T-helper 9 cell (primary cell): ENCODE measurements around the gene ENTPD2.

Experiments
- DNase-seq: peaks from one replicate; pipeline ENCODE4 v3.0.0-alpha.2; 2020
- total RNA-seq, 2 donors: gene quantifications; one replicate each; lab custom pipeline; 2026; lab: John Stamatoyannopoulos, UW

ENTPD2 gene
- 0 to 0.07 reads per million in 2 donors for total RNA-seq

- DNase-seq, result peak; percentile 35
These were observed at the start of gene ENTPD2 for GRCh38 chr9:137053944-137054931. ENTPD2 (minus strand) TSS chr9:137054061; CDS start chr9:137053997, 64 bp downstream.

DNA sequence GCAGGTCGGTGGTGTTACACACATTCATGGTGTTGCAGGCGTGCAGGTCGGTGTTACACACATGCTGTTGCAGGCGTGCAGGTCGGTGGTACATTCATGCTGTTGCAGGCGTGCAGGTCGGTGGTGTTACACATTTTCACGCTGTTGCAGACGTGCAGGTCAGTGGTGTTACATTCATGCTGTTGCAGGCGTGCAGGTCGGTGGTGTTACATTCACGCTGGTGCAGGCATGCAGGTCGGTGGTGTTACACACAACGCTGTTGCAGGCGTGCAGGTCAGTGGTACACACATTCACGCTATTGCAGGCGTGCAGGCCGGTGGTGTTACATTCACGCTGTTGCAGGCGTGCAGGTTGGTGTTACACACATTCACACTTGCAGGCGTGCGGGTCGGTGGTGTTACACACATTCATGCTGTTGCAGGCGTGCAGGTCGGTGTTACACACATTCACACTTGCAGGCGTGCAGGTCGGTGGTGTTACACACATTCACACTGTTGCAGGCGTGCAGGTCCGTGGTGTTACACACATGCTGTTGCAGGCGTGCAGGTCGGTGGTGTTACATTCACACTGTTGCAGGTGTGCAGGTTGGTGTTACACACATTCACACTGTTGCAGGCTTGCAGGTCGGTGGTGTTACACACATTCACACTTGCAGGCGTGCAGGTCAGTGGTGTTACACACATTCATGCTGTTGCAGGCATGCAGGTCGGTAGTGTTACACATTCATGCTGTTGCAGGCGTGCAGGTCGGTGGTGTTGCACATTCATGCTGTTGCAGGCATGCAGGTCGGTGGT, 49.5 kb upstream of the ENTPD2 start:
- DNase-seq, result no peak

- DNase-seq, result no peak
These were observed 45.4 kb upstream of the ENTPD2 start for GRCh38 chr9:137099231-137099630.

DNA sequence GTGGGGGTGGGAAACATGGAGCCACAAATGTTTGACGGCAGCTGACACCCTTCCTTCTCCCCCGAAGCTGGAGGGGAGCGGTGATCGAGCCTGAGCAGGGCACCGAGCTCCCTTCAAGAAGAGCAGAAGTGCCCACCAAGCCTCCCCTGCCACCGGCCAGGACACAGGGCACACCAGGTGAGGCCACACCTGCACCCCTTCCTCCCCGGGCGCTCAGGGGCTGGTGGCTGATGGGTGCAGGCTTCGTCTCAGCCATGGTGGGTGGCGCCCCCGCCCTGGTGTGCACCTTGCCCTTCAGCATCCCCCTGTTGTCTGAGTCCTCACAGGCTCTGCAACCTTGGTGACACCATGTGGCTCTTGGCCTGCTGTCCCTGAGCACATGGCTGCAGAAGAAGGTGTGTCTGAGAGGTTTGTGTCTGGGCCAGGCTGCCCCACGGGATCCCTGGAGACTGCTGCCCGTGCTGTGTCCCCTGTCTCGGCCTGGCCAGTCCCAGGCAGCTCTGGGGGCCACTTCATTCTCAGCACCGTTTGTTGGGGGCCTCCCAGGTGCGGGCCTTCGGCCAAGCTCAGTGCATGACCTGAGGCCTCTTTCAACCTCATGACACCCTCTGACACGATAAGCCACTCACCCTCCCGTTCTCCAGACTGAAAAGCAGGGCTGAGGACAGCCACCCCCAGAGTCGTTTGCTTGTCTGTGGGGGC, 44.1 kb upstream of the ENTPD2 start:
- DNase-seq, result no peak

GRCh38 chr9:137096785-137097546, 43.1 kb upstream of the ENTPD2 start:
- no peak for DNase-seq

GRCh38 chr9:137095664-137096517, 42.0 kb upstream of the ENTPD2 start:
- peak; percentile 82 for DNase-seq

DNA sequence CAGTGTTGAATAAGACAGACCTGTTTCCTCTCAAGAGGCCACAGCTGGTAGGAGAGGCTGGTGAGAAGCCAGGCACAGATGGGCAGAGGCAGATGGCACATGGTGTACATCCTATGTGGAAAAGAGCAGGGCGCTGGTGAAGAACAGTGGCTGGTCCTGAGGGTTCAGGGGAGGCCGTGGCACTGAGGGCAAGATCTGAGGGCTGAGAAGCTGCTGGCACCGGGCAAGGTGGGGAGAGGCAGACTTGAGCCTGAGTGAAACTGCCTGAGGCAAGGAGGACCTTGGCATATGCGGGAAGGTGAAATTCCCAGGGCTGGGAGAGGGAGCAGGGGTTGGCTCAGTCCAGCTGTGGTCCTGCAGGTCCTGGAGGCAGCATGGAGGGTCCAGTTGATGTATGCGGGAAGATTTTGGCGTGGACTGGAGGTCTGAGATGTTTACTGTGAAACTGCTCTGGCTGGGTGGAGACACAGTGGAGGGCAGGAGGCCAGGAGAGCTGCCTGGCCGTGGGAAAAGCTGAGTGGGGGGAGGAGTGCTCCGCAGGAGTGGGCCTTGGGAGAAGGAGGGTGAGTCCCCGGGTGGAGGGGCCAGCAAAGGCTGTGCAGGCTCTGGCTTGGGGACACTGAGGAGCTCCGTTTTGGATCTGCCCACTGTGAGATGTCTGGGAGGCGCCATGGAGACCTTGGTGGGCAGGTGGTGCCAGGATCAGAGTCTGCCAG, 35.5 kb upstream of the ENTPD2 start:
- no peak for DNase-seq

GRCh38 chr9:137088121-137088520, 34.3 kb upstream of the ENTPD2 start:
- DNase-seq, result no peak

- no peak for DNase-seq
These were observed 33.6 kb upstream of the ENTPD2 start for GRCh38 chr9:137087409-137087925.

DNA sequence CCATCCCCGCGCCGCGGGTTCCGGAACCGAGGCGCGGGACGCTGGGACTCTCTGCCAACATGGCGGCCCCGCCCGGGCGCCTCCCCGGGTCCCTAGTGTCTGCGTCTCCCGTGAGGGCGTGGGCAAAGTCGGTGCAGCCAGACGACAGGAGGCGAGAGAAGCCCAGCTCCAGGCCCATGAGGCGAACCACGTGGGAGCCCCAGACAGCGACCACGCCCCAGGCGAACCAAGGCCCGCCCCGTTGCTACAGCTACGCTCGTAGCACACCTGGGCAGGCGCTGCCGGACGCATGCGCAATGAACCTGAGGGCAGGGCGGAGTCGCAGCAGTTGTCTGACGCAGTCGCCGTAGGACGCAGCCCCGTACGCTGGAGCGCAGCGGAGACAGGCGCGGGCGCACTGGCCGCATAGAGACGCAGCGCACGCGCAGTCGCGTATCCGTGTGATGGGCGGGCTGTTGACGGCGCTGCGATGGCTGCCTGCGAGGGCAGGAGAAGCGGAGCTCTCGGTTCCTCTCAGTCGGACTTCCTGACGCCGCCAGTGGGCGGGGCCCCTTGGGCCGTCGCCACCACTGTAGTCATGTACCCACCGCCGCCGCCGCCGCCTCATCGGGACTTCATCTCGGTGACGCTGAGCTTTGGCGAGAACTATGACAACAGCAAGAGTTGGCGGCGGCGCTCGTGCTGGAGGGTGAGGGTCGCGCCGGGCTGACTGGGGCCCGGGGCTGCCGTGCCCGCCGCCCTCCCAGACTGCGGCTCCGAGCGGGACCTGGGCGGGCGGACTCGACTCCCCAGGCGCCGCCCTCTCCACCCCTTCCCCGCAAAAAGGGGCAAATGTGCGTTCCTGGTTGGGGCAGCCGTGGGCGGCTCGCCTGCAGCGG, 32.9 kb upstream of the ENTPD2 start, which contains the start of gene MAN1B1:
Gene MAN1B1, plus strand, starts transcription at position 455 of the 878 bp plus-strand sequence. Its CDS starts 15 bp downstream, at position 470.
- peak; percentile 99 for DNase-seq

DNA sequence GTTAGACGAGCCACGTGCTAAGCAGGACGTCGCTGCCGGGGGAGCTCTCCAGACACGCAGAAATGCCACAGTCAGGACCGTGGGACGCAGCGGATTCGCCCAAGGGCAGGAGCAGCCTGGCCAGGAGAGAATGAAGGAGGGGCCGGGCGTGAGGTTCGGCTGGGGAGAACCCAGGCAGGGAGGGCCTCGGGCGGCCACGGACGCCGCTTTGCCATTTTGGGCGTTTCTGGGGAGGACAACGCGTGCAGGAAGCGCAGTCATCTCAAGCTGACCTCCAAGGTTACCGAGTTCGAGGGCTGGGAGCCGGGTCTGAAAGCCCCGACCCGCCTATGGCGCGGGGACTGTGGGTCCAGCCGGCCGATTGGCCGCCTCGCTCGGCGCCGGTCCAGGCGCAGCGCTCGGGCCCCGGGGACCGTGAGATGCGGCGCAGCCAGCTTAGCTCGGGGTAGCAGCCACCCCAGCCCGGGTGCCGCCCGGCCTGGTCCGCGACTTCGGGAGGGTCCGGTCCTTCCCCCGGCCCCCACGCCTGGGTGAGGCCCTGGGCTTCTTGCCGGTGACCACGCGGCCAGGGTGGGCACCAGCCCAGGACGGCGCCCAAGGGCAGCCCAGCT, 32.2 kb upstream of the ENTPD2 start:
- no peak for DNase-seq

DNA sequence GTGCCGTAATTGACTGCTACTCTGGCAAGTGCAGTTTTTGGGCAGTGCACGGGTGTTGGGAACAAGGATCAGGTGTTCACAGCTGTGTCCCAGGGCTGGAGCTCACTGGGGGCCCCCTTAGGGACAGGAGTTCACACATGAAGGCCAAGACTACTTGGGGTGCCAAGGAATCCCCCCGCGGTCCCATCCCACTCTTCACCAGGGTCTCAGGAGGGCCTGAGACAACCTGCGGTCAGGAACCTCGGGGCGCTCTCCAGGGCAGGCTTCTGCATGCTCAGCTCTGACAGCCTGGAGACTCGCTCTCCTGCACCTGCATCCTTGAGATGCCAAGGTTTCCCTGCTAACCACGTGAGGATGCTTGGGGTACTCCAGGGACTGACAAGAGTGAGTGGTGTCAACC, 30.7 kb upstream of the ENTPD2 start:
- DNase-seq, result no peak

GRCh38 chr9:137083394-137084004, 29.6 kb upstream of the ENTPD2 start:
- DNase-seq, result no peak

DNA sequence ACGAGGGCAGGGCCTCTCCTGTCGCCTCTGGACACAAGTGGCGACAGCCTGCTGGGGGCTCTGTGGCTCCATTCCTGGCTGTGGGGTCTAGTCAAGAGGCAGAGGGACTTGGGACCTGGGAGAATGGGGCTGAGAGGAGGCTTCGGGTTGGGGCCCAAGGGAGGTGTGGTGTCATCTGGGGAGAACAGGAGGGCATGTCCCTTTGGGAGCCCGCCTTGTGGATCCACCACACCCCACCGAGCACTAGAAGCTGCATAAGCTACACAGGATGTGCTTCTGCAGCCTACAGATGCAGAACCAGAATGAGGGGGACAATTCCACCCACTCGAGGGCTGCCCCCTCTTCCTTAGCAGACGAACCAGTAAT, 29.0 kb upstream of the ENTPD2 start:
- no peak for DNase-seq

- no peak for DNase-seq
These were observed 28.5 kb upstream of the ENTPD2 start for GRCh38 chr9:137082222-137082924.

DNA sequence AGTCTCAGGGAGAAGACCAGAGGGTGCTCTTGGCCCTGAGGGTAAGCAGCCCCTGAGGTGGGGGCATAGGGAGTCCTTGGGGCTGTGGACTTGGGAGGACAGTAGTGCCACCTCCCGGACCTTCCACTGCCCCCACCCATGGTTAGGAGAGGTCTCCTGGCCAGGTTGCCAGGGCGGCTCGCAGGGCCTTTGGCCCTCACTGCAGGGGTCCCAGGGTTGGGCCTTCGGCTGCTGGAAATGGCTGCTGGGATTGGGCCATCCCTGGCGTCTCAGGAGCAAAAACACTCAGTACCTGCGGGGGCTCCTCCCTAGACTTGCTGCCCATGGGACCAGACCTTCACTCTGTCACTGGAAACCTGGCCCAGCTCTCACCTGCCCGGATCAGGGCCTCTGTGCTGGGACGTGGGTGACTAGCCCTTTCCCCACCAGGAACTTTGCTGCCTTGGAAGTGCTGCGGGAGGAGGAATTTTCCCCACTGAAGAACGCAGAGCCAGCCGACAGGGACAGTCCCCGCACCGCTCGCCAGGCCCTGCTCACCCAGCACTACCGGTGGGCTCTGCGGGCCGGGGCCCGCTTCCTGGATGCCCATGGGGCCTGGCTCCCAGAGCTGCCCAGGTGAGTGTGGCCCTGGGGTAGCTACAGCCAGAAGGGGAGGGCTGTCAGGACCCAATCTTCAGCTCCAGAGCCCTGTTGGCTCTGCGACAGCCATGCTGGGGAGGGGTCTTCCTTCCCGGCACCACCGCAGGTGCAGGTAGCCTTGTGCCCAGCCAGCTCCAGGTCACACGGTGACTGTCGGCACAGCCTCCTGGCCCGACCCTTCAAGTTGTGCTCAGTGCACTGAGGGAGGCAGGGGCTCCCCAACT, 26.6 kb upstream of the ENTPD2 start:
- DNase-seq, result no peak
